GM12892 (cell line): Measurements from ENCODE around the gene FLT1.

Experiments
- POLR2A ChIP-seq: IDR thresholded peaks from 2 replicates; pipeline ENCODE4 v1.6.1; 2011; ENCODE audit warnings: low read depth, low read length, control low read depth
- POLR2AphosphoS5 ChIP-seq: IDR thresholded peaks from 2 replicates; pipeline ENCODE4 v1.6.1; 2011; ENCODE audit warnings: low read depth, low read length, control low read depth

DNA sequence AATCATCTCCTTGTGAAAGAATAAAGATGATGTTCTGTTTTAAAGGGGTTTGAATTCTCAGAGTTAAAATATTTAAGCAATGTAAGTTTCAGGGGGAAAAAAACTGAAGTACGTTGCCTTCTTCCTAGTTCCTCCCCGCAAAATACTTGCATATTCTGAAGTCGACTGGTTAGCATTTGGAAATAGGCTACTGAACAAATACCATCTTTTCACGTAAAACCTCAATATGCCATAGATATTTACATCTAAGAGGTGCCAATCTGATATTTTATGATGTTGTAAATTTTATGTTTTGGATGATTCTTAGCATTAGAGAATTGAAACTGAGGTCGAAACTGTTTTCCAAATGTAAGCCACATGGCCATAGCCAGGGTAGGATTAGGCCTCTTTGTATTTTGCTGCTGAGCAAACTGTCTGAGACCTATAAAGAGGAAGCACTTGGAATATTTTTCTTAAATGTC lies 138.3 kb downstream of the FLT1 start:
- TF ChIP-seq POLR2AphosphoS5 (no peak), POLR2A (no peak)
